Gastrocnemius medialis (tissue), 4 donors: ENCODE data around the gene RAET1L. TPM values are rescaled to one million over a fixed set of nuclear protein-coding genes. Genes with fewer than 3 reads are reported as not detected.
"Not testable (repeated sequence)": the region's sequence is repeated elsewhere in the genome, so short reads cannot be mapped to it uniquely, and the experiment has no call there.

ENCODE experiments used
- ATAC-seq, 2 donors: fragments of 150-250 bp; one replicate each; pipeline ENCODE4 v1.9.1; 2016
- DNase-seq, 2 donors: peaks; one replicate each; pipeline ENCODE4 v3.0.0-alpha.2; 2019
- H3K27ac ChIP-seq, 4 donors: fragments of 200-600 bp; sonication (generic); 1 replicate in 1 of 4; 2 replicates in 3 of 4; pipeline ENCODE4 v1.5.1; 2016 to 2018; ENCODE audit warnings: mild to moderate bottlenecking in 2 of 4, moderate library complexity in 1 of 4
- H3K27me3 ChIP-seq, 3 donors: fragments of 200-600 bp; sonication (generic) in 2 of 3; 1 replicate in 1 of 3; 2 replicates in 2 of 3; pipeline versions ENCODE4 v1.5.1 to v1.6.0; 2016 to 2019; ENCODE audit warnings: mild to moderate bottlenecking in 1 of 3, moderate library complexity in 1 of 3
- H3K36me3 ChIP-seq, 2 donors: fragments of 200-600 bp; sonication (generic) in 1 of 2; one replicate each; pipeline ENCODE4 v1.5.1; 2017 to 2018
- H3K4me1 ChIP-seq, 2 donors: fragments of 200-600 bp; sonication (generic) in 1 of 2; one replicate each; pipeline ENCODE4 v1.5.1; 2016 to 2017; ENCODE audit warnings: mild to moderate bottlenecking in 2 of 2
- H3K4me3 ChIP-seq, 4 donors: fragments of 200-600 bp; sonication (generic) in 3 of 4; 1 replicate in 1 of 4; 2 replicates in 3 of 4; pipeline ENCODE4 v1.5.1; 2016 to 2019; ENCODE audit warnings: mild to moderate bottlenecking in 2 of 4
- H3K9me3 ChIP-seq, 3 donors: fragments of 200-600 bp; sonication (generic) in 2 of 3; 1 replicate in 1 of 3; 2 replicates in 2 of 3; pipeline ENCODE4 v1.5.1; 2016 to 2019
- CTCF ChIP-seq, 5 experiments: fragments of 450-650 bp in 3 of 5; fragments of 200-600 bp in 2 of 5; sonication (generic) in 2 of 5; IDR thresholded peaks in 4 of 5; conservative IDR thresholded peaks in 1 of 5; 1 replicate in 4 of 5; 2 replicates in 1 of 5; pipeline ENCODE4 v1.5.1; 2016 to 2019; ENCODE audit warnings: antibody characterized with exemption in 5 of 5, mild to moderate bottlenecking in 3 of 5, moderate library complexity in 3 of 5
- POLR2A ChIP-seq, 2 donors: fragments of 450-650 bp; IDR thresholded peaks; one replicate each; pipeline ENCODE4 v1.6.1; 2017; ENCODE audit warnings: antibody characterized with exemption in 2 of 2, mild to moderate bottlenecking in 2 of 2, moderate library complexity in 2 of 2
- in situ Hi-C, 4 donors: fragments of 200-750 bp; cut with MboI; loops; one replicate each; pipeline versions ENCODE4 v1.15.0 to v1.8.0; 2017; ENCODE audit warnings: low sequenced_read_pairs in 4 of 4
- intact Hi-C: fragments of 100-400 bp; cut with DNase I; formaldehyde crosslinking; loops from one replicate; pipeline ENCODE4 v1.15.1; 2023; ENCODE audit warnings: low total_unique reads
- total RNA-seq, 4 donors: library from RNA; depleted of rRNA; stranded (reverse); fragments of >200 nt; gene quantifications; one replicate each; pipeline versions ENCODE4 v1.1.0 to v1.2.3, GENCODE V29; 2016

The RAET1L gene
- total RNA-seq, 4 donors from 2014 or later, result not detected

GRCh38 chr6:150028799-150029198 is 3.5 kb upstream of the RAET1L start:
- Histone ChIP-seq H3K27ac (no peak overlapping the region), H3K4me3 (no peak overlapping the region), H3K9me3 (no peaks in the 10 kb centered on the region), H3K27me3 (peaks cover 14 to 24% (median 16%) of the 10 kb centered on the region in 3 donors), H3K4me1 (peaks cover 10 to 14% of the 10 kb centered on the region in 2 donors), H3K36me3 (no peaks in the 10 kb centered on the region)
- intact Hi-C loops (no loop called here), in situ Hi-C loops (no loop called here)
- TF ChIP-seq POLR2A (IDR thresholded peaks at IDR 0.05) (no peak), CTCF (IDR thresholded peaks at IDR 0.05 in 4 of 5, conservative IDR thresholded peaks at IDR 0.05 in 1 of 5) (no peak)
- DNase-seq, result no peak
- no peak for ATAC-seq

- no peak for TF ChIP-seq CTCF (IDR thresholded peaks at IDR 0.05 in 4 of 5, conservative IDR thresholded peaks at IDR 0.05 in 1 of 5)
- TF ChIP-seq POLR2A (IDR thresholded peaks at IDR 0.05), result no peak
- in situ Hi-C loops (no loop called here), intact Hi-C loops (no loop called here)
- peaks cover 10 to 14% of the 10 kb centered on the region in 2 donors for H3K4me1 ChIP-seq
- H3K4me3 ChIP-seq, result no peak overlapping the region
- no peak for ATAC-seq
- H3K9me3 ChIP-seq, result no peaks in the 10 kb centered on the region
- no peak overlapping the region for H3K27ac ChIP-seq
- H3K36me3 ChIP-seq, result no peaks in the 10 kb centered on the region
- DNase-seq, result no peak
- H3K27me3 ChIP-seq, result peaks cover 14 to 24% (median 16%) of the 10 kb centered on the region in 3 donors
Measured at GRCh38 chr6:150027806-150028565, 2.7 kb upstream of the RAET1L start.

- H3K27me3 ChIP-seq, result peaks cover 14 to 24% (median 16%) of the 10 kb centered on the region in 3 donors
- TF ChIP-seq POLR2A (IDR thresholded peaks at IDR 0.05) (no peak), CTCF (IDR thresholded peaks at IDR 0.05 in 4 of 5, conservative IDR thresholded peaks at IDR 0.05 in 1 of 5) (no peak)
- ATAC-seq (no peak), DNase-seq (no peak)
- intact Hi-C loops (no loop called here), in situ Hi-C loops (no loop called here)
- no peaks in the 10 kb centered on the region for H3K36me3 ChIP-seq
- no peaks in the 10 kb centered on the region for H3K9me3 ChIP-seq
- H3K4me1 ChIP-seq, result peaks cover 10 to 14% of the 10 kb centered on the region in 2 donors
- H3K4me3 ChIP-seq, result no peak overlapping the region
- no peak overlapping the region for H3K27ac ChIP-seq
Measured at GRCh38 chr6:150026976-150027805, 1.9 kb upstream of the RAET1L start.

GRCh38 chr6:150024646-150025155 is 631 bp downstream of the RAET1L start:
- no peaks in the 10 kb centered on the region for H3K36me3 ChIP-seq
- no peak for ATAC-seq
- H3K9me3 ChIP-seq, result no peaks in the 10 kb centered on the region
- intact Hi-C loops, result no loop called here
- DNase-seq, result no peak
- H3K27ac ChIP-seq, result no peak overlapping the region
- peaks cover 10 to 14% of the 10 kb centered on the region in 2 donors for H3K4me1 ChIP-seq
- H3K4me3 ChIP-seq, result no peak overlapping the region
- in situ Hi-C loops, result loop anchor here in 1 of 4 donors (25.0 kb wide), 1 partner anchor 187 kb away; no protein-coding TSS in a partner anchor
- peaks cover 14 to 24% (median 16%) of the 10 kb centered on the region in 3 donors for H3K27me3 ChIP-seq
- TF ChIP-seq CTCF (IDR thresholded peaks at IDR 0.05 in 4 of 5, conservative IDR thresholded peaks at IDR 0.05 in 1 of 5), result no peak

GRCh38 chr6:150024021-150024420 is 1.3 kb downstream of the RAET1L start:
- intact Hi-C loops, H3K36me3 ChIP-seq, H3K27ac ChIP-seq, ATAC-seq, DNase-seq, H3K9me3 ChIP-seq, H3K4me3 ChIP-seq: not testable (repeated sequence)
- in situ Hi-C loops, result loop anchor here in 1 of 4 donors (25.0 kb wide), 1 partner anchor 187 kb away; no protein-coding TSS in a partner anchor
- Histone ChIP-seq H3K4me1 (peaks cover 10 to 14% of the 10 kb centered on the region in 2 donors), H3K27me3 (peaks cover 14 to 24% (median 19%) of the 10 kb centered on the region in 3 donors)

- H3K27ac ChIP-seq, H3K36me3 ChIP-seq, DNase-seq, H3K9me3 ChIP-seq, intact Hi-C loops, H3K4me3 ChIP-seq, ATAC-seq: not testable (repeated sequence)
- in situ Hi-C loops, result loop anchor here in 1 of 4 donors (25.0 kb wide), 1 partner anchor 185 kb away; no protein-coding TSS in a partner anchor
- peaks cover 14 to 41% (median 25%) of the 10 kb centered on the region in 3 donors for H3K27me3 ChIP-seq
- H3K4me1 ChIP-seq, result peaks cover 10 to 14% of the 10 kb centered on the region in 2 donors
Measured at GRCh38 chr6:150021870-150022269, 3.5 kb downstream of the RAET1L start.
